K562 (cell line): ENCODE results near the gene ZBTB16. TPM values are rescaled to one million over a fixed set of nuclear protein-coding genes. Genes with fewer than 3 reads are reported as not detected.

Source experiments
- ATAC-seq: fragments of 200-7000 bp; cut with Tn5 transposase; 3 replicates; pipeline ENCODE4 v1.9.1; 2020; ENCODE audit warnings: moderate library complexity
- BruUV-seq: library from RNA; stranded (reverse); fragments of 400-500 nt; replicated peaks from 2 replicates; lab custom pipeline; 2021; lab: Mats Ljungman, UMichigan
- CTCF ChIA-PET: fragments of 300-600 bp; formaldehyde crosslinking; extraction: SDS; loops from one replicate; lab custom pipeline; 2021; ENCODE audit warnings: low intra/inter-chr PET ratio; lab: Yijun Ruan, JAX
- POLR2A ChIA-PET: fragments of 300-600, 350-650 bp; sonication (Branson Sonifier 250); formaldehyde crosslinking; extraction: SDS; loops from one replicate; lab custom pipeline; 2021; ENCODE audit warnings: antibody characterized with exemption, inconsistent platforms; lab: Yijun Ruan, JAX
- DNase-seq, 4 experiments: peaks; one replicate each; pipeline versions ENCODE4 v3.0.0 to v3.0.0-alpha.2; 2011 to 2018; ENCODE audit warnings: low spot score in 3 of 4, mixed read lengths in 3 of 4; ENCODE audit errors: extremely low read depth in 1 of 4
- FAIRE-seq: peaks from 2 replicates; lab custom pipeline; 2011; peaks lifted over from hg19 to GRCh38; lab: Jason Lieb, UNC
- H2AFZ ChIP-seq: 2 replicates; pipeline ENCODE4 v1.6.0; 2011; ENCODE audit warnings: low read depth, low read length, control low read depth, inconsistent platforms
- H3K27ac ChIP-seq: fragments of 200-600 bp; 3 replicates; pipeline ENCODE4 v1.8.0; 2011; ENCODE audit warnings: low read depth, mild to moderate bottlenecking, control low read depth, inconsistent platforms, low read length, moderate library complexity, mixed read lengths; ENCODE audit errors: extremely low read depth
- H3K27me3 ChIP-seq, 2 experiments: fragments of 300-600 bp in 1 of 2; 2 replicates in 1 of 2; 3 replicates in 1 of 2; pipeline versions ENCODE4 v1.6.0 to v1.8.0; 2011; ENCODE audit warnings: inconsistent platforms in 2 of 2, low read length in 2 of 2, mild to moderate bottlenecking in 1 of 2, mixed read lengths in 1 of 2, moderate library complexity in 1 of 2; ENCODE audit not compliant: control insufficient read depth in 2 of 2, insufficient read depth in 2 of 2
- H3K36me3 ChIP-seq: fragments of 300-600 bp; 3 replicates; pipeline ENCODE4 v1.8.0; 2011; ENCODE audit warnings: mild to moderate bottlenecking, low read length, inconsistent platforms; ENCODE audit not compliant: control insufficient read depth, insufficient read depth
- H3K4me1 ChIP-seq, 2 experiments: fragments of 200-600 bp in 1 of 2; replicated peaks in 1 of 2; 2 replicates in 1 of 2; 3 replicates in 1 of 2; pipeline versions ENCODE4 v1.5.1 to v1.8.0; 2011; ENCODE audit warnings: inconsistent platforms in 2 of 2, low read length in 2 of 2, mild to moderate bottlenecking in 1 of 2, mixed read lengths in 1 of 2, moderate library complexity in 1 of 2; ENCODE audit not compliant: control insufficient read depth in 2 of 2, insufficient read depth in 2 of 2
- H3K4me2 ChIP-seq: 2 replicates; pipeline ENCODE4 v1.6.1; 2011; ENCODE audit warnings: low read length, control low read depth, inconsistent platforms, mixed read lengths; ENCODE audit not compliant: insufficient read depth
- H3K4me3 ChIP-seq: fragments of 200-600 bp; sonication (generic), shearing (Covaris generic); 2 replicates; pipeline ENCODE4 v1.5.1; 2016; ENCODE audit warnings: control low read depth, inconsistent platforms
- H3K79me2 ChIP-seq: fragments of 200-600 bp; 3 replicates; pipeline ENCODE4 v1.8.0; 2011; ENCODE audit warnings: low read length, inconsistent platforms; ENCODE audit not compliant: control insufficient read depth, insufficient read depth
- H3K9ac ChIP-seq, 2 experiments: 2 replicates each; pipeline versions ENCODE4 v1.6.0 to v1.6.1; 2011; ENCODE audit warnings: low read depth in 2 of 2, low read length in 2 of 2, control low read depth in 1 of 2, inconsistent platforms in 1 of 2, mild to moderate bottlenecking in 1 of 2, mixed read lengths in 1 of 2; ENCODE audit not compliant: insufficient read depth in 1 of 2
- H3K9me1 ChIP-seq: one replicate; pipeline ENCODE4 v1.6.0; 2011; ENCODE audit warnings: inconsistent platforms, mild to moderate bottlenecking, low read length, moderate library complexity; ENCODE audit not compliant: control insufficient read depth, insufficient read depth
- H3K9me3 ChIP-seq: replicated peaks from 2 replicates; pipeline ENCODE4 v1.5.1; 2011; ENCODE audit warnings: low read depth, low read length, inconsistent platforms; ENCODE audit not compliant: control insufficient read depth, insufficient read depth
- H4K20me1 ChIP-seq: replicated peaks from 2 replicates; pipeline ENCODE4 v1.6.1; 2011; ENCODE audit warnings: low read length, inconsistent platforms, mixed read lengths; ENCODE audit not compliant: control insufficient read depth, insufficient read depth
- ADNP ChIP-seq: fragments of 200-800 bp; sonication (Bioruptor generic); IDR thresholded peaks from 2 replicates; pipeline ENCODE4 v1.6.1; 2016; ENCODE audit warnings: missing genetic modification characterization, missing compliant biosample characterization
- ATF4 ChIP-seq: fragments of 450-650 bp; formaldehyde crosslinking; IDR thresholded peaks from 2 replicates; pipeline ENCODE4 v1.4.0; 2022; ENCODE audit warnings: mild to moderate bottlenecking, moderate library complexity
- CBFA2T2 ChIP-seq: fragments of 450-650 bp; conservative IDR thresholded peaks from 2 replicates; pipeline ENCODE4 v1.6.1; 2017; ENCODE audit warnings: mild to moderate bottlenecking
- DPF2 ChIP-seq: fragments of 450-650 bp; IDR thresholded peaks from 2 replicates; pipeline ENCODE4 v1.6.1; 2016
- EP300 ChIP-seq: IDR thresholded peaks from 2 replicates; pipeline ENCODE4 v1.6.1; 2012; ENCODE audit warnings: low read length, improper control_type of control experiment
- KDM1A ChIP-seq, 2 experiments: fragments of 450-650 bp; IDR thresholded peaks; 2 replicates each; pipeline ENCODE4 v1.6.1; 2016; ENCODE audit warnings: mild to moderate bottlenecking in 2 of 2
- KLF16 ChIP-seq: IDR thresholded peaks from 2 replicates; pipeline ENCODE4 v1.6.1; 2016; ENCODE audit warnings: antibody characterized with exemption
- LCOR ChIP-seq: sonication (generic); formaldehyde crosslinking; IDR thresholded peaks from 2 replicates; pipeline ENCODE4 v1.8.0; 2022; ENCODE audit warnings: mild to moderate bottlenecking, missing genetic modification reagents
- MTA2 ChIP-seq: fragments of 450-650 bp; IDR thresholded peaks from 2 replicates; pipeline ENCODE4 v1.6.1; 2016; ENCODE audit warnings: low read depth
- NFIC ChIP-seq: fragments of 450-650 bp; IDR thresholded peaks from 2 replicates; pipeline ENCODE4 v1.6.1; 2017; ENCODE audit warnings: mild to moderate bottlenecking, inconsistent platforms
- NFXL1 ChIP-seq: fragments of 450-650 bp; formaldehyde crosslinking; IDR thresholded peaks from 2 replicates; pipeline ENCODE4 v1.4.0; 2021; ENCODE audit warnings: mild to moderate bottlenecking
- SAFB ChIP-seq: fragments of 200-400 bp; formaldehyde crosslinking; IDR thresholded peaks from 2 replicates; pipeline ENCODE4 v1.6.1; 2017; ENCODE audit warnings: low read depth, low read length, borderline replicate concordance
- SP1 ChIP-seq: sonication (generic); formaldehyde crosslinking; IDR thresholded peaks from 2 replicates; pipeline ENCODE4 v1.8.1; 2022; ENCODE audit warnings: mild to moderate bottlenecking, missing genetic modification reagents
- TRIM24 ChIP-seq, 2 experiments: fragments of 450-650 bp; IDR thresholded peaks; 2 replicates each; pipeline ENCODE4 v1.6.1; 2016
- ZKSCAN3 ChIP-seq: fragments of 250-450 bp; sonication (Bioruptor Pico); IDR thresholded peaks from 2 replicates; pipeline ENCODE4 v1.4.0; 2020
- ZNF444 ChIP-seq: fragments of 250-450 bp; sonication (Bioruptor Pico); IDR thresholded peaks from 2 replicates; pipeline ENCODE4 v1.4.0; 2020; ENCODE audit warnings: mild to moderate bottlenecking, moderate library complexity
- WGBS: fragments of 100-300 bp; shearing (Covaris generic); methylation state at CpG from one replicate; pipeline ENCODE4 v1.1.6; 2016; ENCODE audit warnings: low coverage, mixed read lengths; ENCODE audit not compliant: insufficient coverage; ENCODE audit errors: missing lambda C conversion rate; 5-methylcytosine and 5-hydroxymethylcytosine counted together
- in situ Hi-C: fragments of 300-500 bp; cut with MboI; formaldehyde crosslinking; loops from 4 replicates; pipeline ENCODE4 v1.15.0; 2018; ENCODE audit warnings: inconsistent platforms, mixed read lengths
- intact Hi-C: fragments of 100-400 bp; cut with micrococcal nuclease; formaldehyde crosslinking; loops from 2 replicates; pipeline ENCODE4 v1.14.2; 2022
- polyA plus RNA-seq, 8 experiments: library from polyadenylated mRNA; depleted of rRNA in 4 of 8; stranded (reverse) in 5 of 8; unstranded in 3 of 8; fragments of >200 nt; fragmentation: Nextera tagmentation in 2 of 8; fragmentation: Illumina TruSeq in 1 of 8; extraction: Ambion mirVana in 2 of 8; extraction: Trizol in 1 of 8; gene quantifications; 2 replicates each; pipeline versions ENCODE4 v1.2.1 to v1.2.3, GENCODE V29; 2011 to 2014; ENCODE audit warnings: inconsistent platforms in 1 of 8, missing spikeins in 1 of 8
- total RNA-seq, 7 experiments: library from RNA; depleted of rRNA in 6 of 7; stranded (reverse); fragments of >200 nt in 6 of 7; fragmentation: Illumina TruSeq in 2 of 7; extraction: Trizol in 2 of 7; gene quantifications; 2 replicates each; pipeline versions ENCODE4 v1.2.1 to v1.2.3, GENCODE V29; 2011 to 2021; ENCODE audit warnings: low replicate concordance in 1 of 7
- TF ChIP-seq, protein P1 (sequence below): sonication (generic); formaldehyde crosslinking; IDR thresholded peaks from 2 replicates; pipeline ENCODE4 v1.8.0; 2022; ENCODE audit warnings: missing genetic modification reagents, mild to moderate bottlenecking, borderline replicate concordance
- TF ChIP-seq, protein P2 (sequence below), 3 experiments: fragments of 200-800 bp in 1 of 3; fragments of 250-450 bp in 1 of 3; fragments of 450-650 bp in 1 of 3; sonication (Bioruptor Pico) in 1 of 3; sonication (Bioruptor generic) in 1 of 3; formaldehyde crosslinking in 1 of 3; IDR thresholded peaks; 2 replicates each; pipeline versions ENCODE4 v1.6.1 to v1.8.0; 2016 to 2022; ENCODE audit warnings: mild to moderate bottlenecking in 2 of 3, missing genetic modification characterization in 2 of 3, missing compliant biosample characterization in 1 of 3, moderate library complexity in 1 of 3

Gene ZBTB16
- total and polyA plus RNA-seq, 9 of the 15 experiments (the other 6 are each of a cell fraction or from before 2014, with no cell fraction given): 0.06 to 0.40 (median 0.24) TPM; not detected in 4

GRCh38 chr11:114239753-114240161 lies 180.2 kb downstream of the ZBTB16 start:
- intact Hi-C loops (no loop called here), in situ Hi-C loops (no loop called here)
- Histone ChIP-seq H3K27me3 (no peaks in the 10 kb centered on the region), H3K4me2 (peak overlapping the region; percentile 62), H3K27ac (peak overlapping the region; percentile 65), H3K4me1 (peaks cover 31 to 39% of the 10 kb centered on the region in 2 experiments; a peak in 4 of 5 replicates), H3K9ac (peak overlapping the region; percentile 24 to 71; a peak in 2 of 4 replicates), H3K79me2 (no peaks in the 10 kb centered on the region), H4K20me1 (no peaks in the 10 kb centered on the region), H2AFZ (peak overlapping the region; percentile 88), H3K9me3 (no peaks in the 10 kb centered on the region), H3K9me1 (no peaks in the 10 kb centered on the region), H3K36me3 (no peaks in the 10 kb centered on the region), H3K4me3 (no peak overlapping the region)
- peak; percentile 87 for FAIRE-seq
- 4% methylated on average over 6 of the region's 6 CpGs for WGBS
- BruUV-seq: no TSS peak
- POLR2A ChIA-PET: interaction anchor here (1.4 to 3.1 kb wide), 3 partner anchors 10 to 24 kb away, joined by 3 to 8 read pairs (median 8); no protein-coding TSS in a partner anchor
- peak; percentile 43 to 63 (median 46) for DNase-seq
- CTCF ChIA-PET: no interaction called here
- peak; percentile 72 for ATAC-seq
- peak; percentile 61; the same call in 1 of the 2 replicates for TF ChIP-seq KLF16
- TF ChIP-seq, protein P1, sequence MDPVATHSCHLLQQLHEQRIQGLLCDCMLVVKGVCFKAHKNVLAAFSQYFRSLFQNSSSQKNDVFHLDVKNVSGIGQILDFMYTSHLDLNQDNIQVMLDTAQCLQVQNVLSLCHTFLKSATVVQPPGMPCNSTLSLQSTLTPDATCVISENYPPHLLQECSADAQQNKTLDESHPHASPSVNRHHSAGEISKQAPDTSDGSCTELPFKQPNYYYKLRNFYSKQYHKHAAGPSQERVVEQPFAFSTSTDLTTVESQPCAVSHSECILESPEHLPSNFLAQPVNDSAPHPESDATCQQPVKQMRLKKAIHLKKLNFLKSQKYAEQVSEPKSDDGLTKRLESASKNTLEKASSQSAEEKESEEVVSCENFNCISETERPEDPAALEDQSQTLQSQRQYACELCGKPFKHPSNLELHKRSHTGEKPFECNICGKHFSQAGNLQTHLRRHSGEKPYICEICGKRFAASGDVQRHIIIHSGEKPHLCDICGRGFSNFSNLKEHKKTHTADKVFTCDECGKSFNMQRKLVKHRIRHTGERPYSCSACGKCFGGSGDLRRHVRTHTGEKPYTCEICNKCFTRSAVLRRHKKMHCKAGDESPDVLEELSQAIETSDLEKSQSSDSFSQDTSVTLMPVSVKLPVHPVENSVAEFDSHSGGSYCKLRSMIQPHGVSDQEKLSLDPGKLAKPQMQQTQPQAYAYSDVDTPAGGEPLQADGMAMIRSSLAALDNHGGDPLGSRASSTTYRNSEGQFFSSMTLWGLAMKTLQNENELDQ (CRISPR knock-in tag): no peak
- TF ChIP-seq TRIM24 (IDR thresholded peaks at IDR 0.05): peak in 1 of 2 experiments; percentile 34; a peak in 1 of 4 replicates
- TF ChIP-seq LCOR (CRISPR knock-in tag): 0 out of 2 replicates have a peak, but pooled peaks have one; percentile 35
- TF ChIP-seq ZKSCAN3 (CRISPR knock-in tag): no peak
- peak; percentile 59; the same call in 1 of the 2 replicates for TF ChIP-seq MTA2
- peak; percentile 76 for TF ChIP-seq CBFA2T2
- TF ChIP-seq, protein P2, sequence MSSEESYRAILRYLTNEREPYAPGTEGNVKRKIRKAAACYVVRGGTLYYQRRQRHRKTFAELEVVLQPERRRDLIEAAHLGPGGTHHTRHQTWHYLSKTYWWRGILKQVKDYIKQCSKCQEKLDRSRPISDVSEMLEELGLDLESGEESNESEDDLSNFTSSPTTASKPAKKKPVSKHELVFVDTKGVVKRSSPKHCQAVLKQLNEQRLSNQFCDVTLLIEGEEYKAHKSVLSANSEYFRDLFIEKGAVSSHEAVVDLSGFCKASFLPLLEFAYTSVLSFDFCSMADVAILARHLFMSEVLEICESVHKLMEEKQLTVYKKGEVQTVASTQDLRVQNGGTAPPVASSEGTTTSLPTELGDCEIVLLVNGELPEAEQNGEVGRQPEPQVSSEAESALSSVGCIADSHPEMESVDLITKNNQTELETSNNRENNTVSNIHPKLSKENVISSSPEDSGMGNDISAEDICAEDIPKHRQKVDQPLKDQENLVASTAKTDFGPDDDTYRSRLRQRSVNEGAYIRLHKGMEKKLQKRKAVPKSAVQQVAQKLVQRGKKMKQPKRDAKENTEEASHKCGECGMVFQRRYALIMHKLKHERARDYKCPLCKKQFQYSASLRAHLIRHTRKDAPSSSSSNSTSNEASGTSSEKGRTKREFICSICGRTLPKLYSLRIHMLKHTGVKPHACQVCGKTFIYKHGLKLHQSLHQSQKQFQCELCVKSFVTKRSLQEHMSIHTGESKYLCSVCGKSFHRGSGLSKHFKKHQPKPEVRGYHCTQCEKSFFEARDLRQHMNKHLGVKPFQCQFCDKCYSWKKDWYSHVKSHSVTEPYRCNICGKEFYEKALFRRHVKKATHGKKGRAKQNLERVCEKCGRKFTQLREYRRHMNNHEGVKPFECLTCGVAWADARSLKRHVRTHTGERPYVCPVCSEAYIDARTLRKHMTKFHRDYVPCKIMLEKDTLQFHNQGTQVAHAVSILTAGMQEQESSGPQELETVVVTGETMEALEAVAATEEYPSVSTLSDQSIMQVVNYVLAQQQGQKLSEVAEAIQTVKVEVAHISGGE (CRISPR knock-in tag; IDR thresholded peaks at IDR 0.05): 0 out of 6 replicates have a peak, but pooled peaks of 1 of the 3 experiments have one; percentile 44
- peak; percentile 25 to 54; a peak in 3 of 4 replicates for TF ChIP-seq KDM1A (IDR thresholded peaks at IDR 0.05)
- TF ChIP-seq NFIC: peak; percentile 39; the same call in 1 of the 2 replicates
- 0 out of 2 replicates have a peak, but pooled peaks have one; percentile 14 for TF ChIP-seq SP1
- peak; percentile 59 for TF ChIP-seq DPF2
- TF ChIP-seq EP300: peak; percentile 70; the same call in 1 of the 2 replicates
- no peak for TF ChIP-seq ADNP
- no peak for TF ChIP-seq NFXL1
- TF ChIP-seq ATF4 (CRISPR knock-in tag): no peak
- no peak for TF ChIP-seq SAFB
- no peak for TF ChIP-seq ZNF444
